IMR-90 (cell line): ENCODE measurements around the gene TRIM32. TPM values are rescaled to one million over a fixed set of nuclear protein-coding genes. Genes with fewer than 3 reads are reported as not detected.

ENCODE experiments used
- ATAC-seq: fragments of 200-7000 bp; cut with Tn5 transposase; 2 replicates; pipeline ENCODE4 v1.9.1; 2020; ENCODE audit warnings: low read depth, mild to moderate bottlenecking, moderate library complexity
- BruUV-seq: library from RNA; stranded (reverse); fragments of 400-500 nt; replicated peaks from 2 replicates; lab custom pipeline; 2021; lab: Mats Ljungman, UMichigan
- CTCF ChIA-PET: fragments of 300-600 bp; formaldehyde crosslinking; extraction: SDS; loops from one replicate; lab custom pipeline; 2021; ENCODE audit warnings: antibody characterized with exemption; lab: Yijun Ruan, JAX
- POLR2A ChIA-PET: fragments of 300-600 bp; sonication (Branson Sonifier 250); formaldehyde crosslinking; loops from one replicate; lab custom pipeline; 2022; ENCODE audit warnings: antibody characterized with exemption; ENCODE audit not compliant: unreplicated experiment; lab: Charles Lee
- DNase-seq: peaks from one replicate; pipeline ENCODE4 v3.0.0; 2013
- H2AFZ ChIP-seq: replicated peaks from 2 replicates; pipeline ENCODE3; 2013; ENCODE audit warnings: low read length, mild to moderate bottlenecking; ENCODE audit not compliant: poor library complexity
- H2AK5ac ChIP-seq: 2 replicates; pipeline ENCODE4 v1.6.1; 2013; ENCODE audit warnings: low read depth, low read length, inconsistent platforms
- H2AK9ac ChIP-seq: replicated peaks from 2 replicates; pipeline ENCODE3; 2013; ENCODE audit warnings: mild to moderate bottlenecking, low read depth, low read length, moderate library complexity; ENCODE audit not compliant: poor library complexity
- H2BK120ac ChIP-seq: 2 replicates; pipeline ENCODE4 v1.6.1; 2013; ENCODE audit warnings: low read depth, low read length, inconsistent platforms
- H2BK15ac ChIP-seq: 3 replicates; pipeline ENCODE4 v1.6.1; 2013; ENCODE audit warnings: low read depth, low read length, inconsistent platforms
- H2BK20ac ChIP-seq: 2 replicates; pipeline ENCODE4 v1.6.1; 2013; ENCODE audit warnings: low read depth, mild to moderate bottlenecking, inconsistent platforms, low read length, moderate library complexity
- H2BK5ac ChIP-seq: 2 replicates; pipeline ENCODE4 v1.6.1; 2013; ENCODE audit warnings: mild to moderate bottlenecking, low read depth, low read length, inconsistent platforms; ENCODE audit not compliant: poor library complexity, severe bottlenecking
- H3K14ac ChIP-seq: replicated peaks from 2 replicates; pipeline ENCODE4 v1.6.1; 2013; ENCODE audit warnings: low read depth, low read length, inconsistent platforms
- H3K18ac ChIP-seq: 2 replicates; pipeline ENCODE4 v1.6.1; 2013; ENCODE audit warnings: low read depth, low read length, control low read depth
- H3K23ac ChIP-seq: 2 replicates; pipeline ENCODE4 v1.6.1; 2013; ENCODE audit warnings: low read depth, low read length, inconsistent platforms
- H3K27ac ChIP-seq: 2 replicates; pipeline ENCODE4 v1.5.1; 2013; ENCODE audit warnings: mild to moderate bottlenecking, control low read depth, low read length; ENCODE audit not compliant: insufficient read depth
- H3K27me3 ChIP-seq: 2 replicates; pipeline ENCODE4 v1.6.1; 2013; ENCODE audit warnings: low read length; ENCODE audit not compliant: control insufficient read depth, insufficient read depth
- H3K36me3 ChIP-seq: 2 replicates; pipeline ENCODE4 v1.6.1; 2013; ENCODE audit warnings: low read length, mixed read lengths; ENCODE audit not compliant: control insufficient read depth, insufficient read depth
- H3K4ac ChIP-seq: 2 replicates; pipeline ENCODE4 v1.6.1; 2013; ENCODE audit warnings: low read depth, low read length, inconsistent platforms
- H3K4me1 ChIP-seq: 2 replicates; pipeline ENCODE4 v1.6.1; 2013; ENCODE audit warnings: low read length, mixed read lengths; ENCODE audit not compliant: control insufficient read depth, insufficient read depth
- H3K4me2 ChIP-seq: 2 replicates; pipeline ENCODE4 v1.6.1; 2013; ENCODE audit warnings: low read depth, mild to moderate bottlenecking, control low read depth, low read length, moderate library complexity
- H3K4me3 ChIP-seq: 2 replicates; pipeline ENCODE4 v1.5.1; 2013; ENCODE audit warnings: low read depth, mild to moderate bottlenecking, control low read depth, low read length, moderate library complexity; ENCODE audit not compliant: insufficient read depth
- H3K56ac ChIP-seq: 2 replicates; pipeline ENCODE4 v1.6.1; 2013; ENCODE audit warnings: low read length, inconsistent platforms; ENCODE audit not compliant: insufficient read depth; ENCODE audit errors: extremely low read depth
- H3K79me1 ChIP-seq, 2 experiments: 2 replicates each; pipeline ENCODE4 v1.6.1; 2013; ENCODE audit warnings: low read length in 2 of 2, inconsistent platforms in 1 of 2, low read depth in 1 of 2
- H3K9ac ChIP-seq: 2 replicates; pipeline ENCODE4 v1.6.1; 2013; ENCODE audit warnings: low read depth, low read length, control low read depth
- H3K9me1 ChIP-seq: 2 replicates; pipeline ENCODE4 v1.6.1; 2013; ENCODE audit warnings: low read length, inconsistent platforms; ENCODE audit not compliant: insufficient read depth
- H3K9me3 ChIP-seq: 2 replicates; pipeline ENCODE4 v1.6.1; 2013; ENCODE audit warnings: low read length; ENCODE audit not compliant: control insufficient read depth, insufficient read depth
- H4K20me1 ChIP-seq: 2 replicates; pipeline ENCODE4 v1.6.1; 2013; ENCODE audit warnings: low read length, inconsistent platforms; ENCODE audit not compliant: insufficient read depth
- H4K5ac ChIP-seq: 2 replicates; pipeline ENCODE4 v1.6.1; 2013; ENCODE audit warnings: mild to moderate bottlenecking, low read depth, low read length, control low read depth
- H4K8ac ChIP-seq, 2 experiments: 2 replicates each; pipeline ENCODE4 v1.6.1; 2013; ENCODE audit warnings: low read depth in 2 of 2, low read length in 2 of 2, control low read depth in 1 of 2, inconsistent platforms in 1 of 2
- H4K91ac ChIP-seq: 2 replicates; pipeline ENCODE4 v1.6.1; 2013; ENCODE audit warnings: low read depth, low read length, inconsistent platforms; ENCODE audit not compliant: insufficient read depth
- BHLHE40 ChIP-seq: fragments of 150-350 bp; IDR thresholded peaks from 2 replicates; pipeline ENCODE4 v1.6.1; 2016; ENCODE audit warnings: mild to moderate bottlenecking, low read depth, low read length
- CEBPB ChIP-seq: IDR thresholded peaks from 2 replicates; pipeline ENCODE4 v1.6.1; 2012; ENCODE audit warnings: low read depth, low read length, improper control_type of control experiment
- CHD1 ChIP-seq: IDR thresholded peaks from 2 replicates; pipeline ENCODE4 v1.6.1; 2012; ENCODE audit warnings: low read depth, low read length, improper control_type of control experiment
- MAZ ChIP-seq: IDR thresholded peaks from 2 replicates; pipeline ENCODE4 v1.6.1; 2012; ENCODE audit warnings: low read depth, mild to moderate bottlenecking, low read length, improper control_type of control experiment, moderate library complexity, borderline replicate concordance
- MXI1 ChIP-seq: IDR thresholded peaks from 2 replicates; pipeline ENCODE4 v1.6.1; 2012; ENCODE audit warnings: low read depth, mild to moderate bottlenecking, low read length, moderate library complexity, borderline replicate concordance
- NFE2L2 ChIP-seq: fragments of 150-350 bp; IDR thresholded peaks from 2 replicates; pipeline ENCODE4 v1.6.1; 2016; ENCODE audit warnings: low read depth, mild to moderate bottlenecking, low read length
- POLR2A ChIP-seq: IDR thresholded peaks from 2 replicates; pipeline ENCODE4 v1.6.1; 2012; ENCODE audit warnings: mild to moderate bottlenecking, low read depth, low read length
- RAD21 ChIP-seq: IDR thresholded peaks from 2 replicates; pipeline ENCODE4 v1.6.1; 2012; ENCODE audit warnings: low read length, improper control_type of control experiment
- RFX5 ChIP-seq: IDR thresholded peaks from 2 replicates; pipeline ENCODE4 v1.8.0; 2012; ENCODE audit warnings: low read depth, mild to moderate bottlenecking, low read length, moderate library complexity
- WGBS, 2 experiments: methylation state at CpG; one replicate each; pipeline versions ENCODE4 v1.1.5 to v1.1.7; 2013; ENCODE audit warnings: missing lambda C conversion rate in 2 of 2; ENCODE audit not compliant: insufficient read length in 1 of 2; ENCODE audit errors: extremely low coverage in 2 of 2; 5-methylcytosine and 5-hydroxymethylcytosine counted together
- dilution Hi-C: fragments of 300-500 bp; cut with HindIII; formaldehyde crosslinking; loops from one replicate; pipeline ENCODE4 v1.14.3; 2018; ENCODE audit warnings: low sequenced_read_pairs; ENCODE audit not compliant: unreplicated experiment
- in situ Hi-C: fragments of 300-500 bp; cut with MboI; formaldehyde crosslinking; loops from 3 replicates; pipeline ENCODE4 v1.14.3; 2019; ENCODE audit warnings: low sequenced_read_pairs, inconsistent platforms, mixed read lengths
- intact Hi-C: fragments of 100-400 bp; cut with micrococcal nuclease; formaldehyde crosslinking; loops from 2 replicates; pipeline ENCODE4 v1.10.0; 2022
- polyA plus RNA-seq, 3 experiments: library from polyadenylated mRNA; depleted of rRNA; stranded (reverse); fragments of >200 nt; gene quantifications; 2 replicates each; pipeline ENCODE4 v1.2.3, GENCODE V29; 2012; ENCODE audit warnings: low replicate concordance in 1 of 3
- total RNA-seq: library from RNA; depleted of rRNA; stranded (reverse); fragments of >200 nt; gene quantifications from 2 replicates; pipeline ENCODE4 v1.2.3, GENCODE V29; 2012
- TF ChIP-seq, protein P1 (sequence below): conservative IDR thresholded peaks from 2 replicates; pipeline ENCODE4 v1.5.1; 2012; ENCODE audit warnings: mild to moderate bottlenecking, low read depth, low read length, improper control_type of control experiment

The TRIM32 gene
- total and polyA plus RNA-seq, 2 of the 4 experiments (the other 2 are of a cell fraction): 12.8 to 31.0 TPM

DNA sequence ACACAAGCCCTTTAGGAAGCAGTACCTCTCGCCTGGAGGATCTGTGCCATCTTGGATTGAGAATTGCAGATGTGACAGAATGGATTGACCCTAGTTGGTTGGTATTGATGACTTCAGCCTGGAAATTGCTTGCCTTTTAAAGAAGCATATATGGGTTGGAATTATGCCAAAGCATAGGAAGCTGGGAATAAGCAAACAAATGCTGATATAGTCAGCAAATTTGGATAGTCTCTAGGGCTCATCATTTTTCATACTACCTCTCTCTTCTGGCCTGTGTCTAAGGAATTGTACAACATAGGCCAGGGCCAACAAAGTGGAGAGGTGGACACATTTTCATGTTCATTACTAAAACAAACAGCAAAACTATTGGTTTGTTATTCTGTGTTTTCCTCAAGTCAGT, 13.2 kb downstream of the TRIM32 start:
- no peak overlapping the region for H2AK9ac ChIP-seq
- H3K36me3 ChIP-seq: peaks cover 25% of the 10 kb centered on the region
- H3K18ac ChIP-seq: no peak overlapping the region
- no peak overlapping the region for H3K23ac ChIP-seq
- TF ChIP-seq BHLHE40: no peak
- no peak for TF ChIP-seq RAD21
- TF ChIP-seq POLR2A: no peak
- no peak for TF ChIP-seq MAZ
- TF ChIP-seq CEBPB: no peak
- no peak for TF ChIP-seq MXI1
- TF ChIP-seq CHD1: no peak
- TF ChIP-seq NFE2L2: no peak
- TF ChIP-seq RFX5: no peak
- TF ChIP-seq, protein P1, sequence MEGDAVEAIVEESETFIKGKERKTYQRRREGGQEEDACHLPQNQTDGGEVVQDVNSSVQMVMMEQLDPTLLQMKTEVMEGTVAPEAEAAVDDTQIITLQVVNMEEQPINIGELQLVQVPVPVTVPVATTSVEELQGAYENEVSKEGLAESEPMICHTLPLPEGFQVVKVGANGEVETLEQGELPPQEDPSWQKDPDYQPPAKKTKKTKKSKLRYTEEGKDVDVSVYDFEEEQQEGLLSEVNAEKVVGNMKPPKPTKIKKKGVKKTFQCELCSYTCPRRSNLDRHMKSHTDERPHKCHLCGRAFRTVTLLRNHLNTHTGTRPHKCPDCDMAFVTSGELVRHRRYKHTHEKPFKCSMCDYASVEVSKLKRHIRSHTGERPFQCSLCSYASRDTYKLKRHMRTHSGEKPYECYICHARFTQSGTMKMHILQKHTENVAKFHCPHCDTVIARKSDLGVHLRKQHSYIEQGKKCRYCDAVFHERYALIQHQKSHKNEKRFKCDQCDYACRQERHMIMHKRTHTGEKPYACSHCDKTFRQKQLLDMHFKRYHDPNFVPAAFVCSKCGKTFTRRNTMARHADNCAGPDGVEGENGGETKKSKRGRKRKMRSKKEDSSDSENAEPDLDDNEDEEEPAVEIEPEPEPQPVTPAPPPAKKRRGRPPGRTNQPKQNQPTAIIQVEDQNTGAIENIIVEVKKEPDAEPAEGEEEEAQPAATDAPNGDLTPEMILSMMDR: no peak
- peaks cover 31 to 61% of the 10 kb centered on the region in 2 experiments; a peak in 3 of 4 replicates for H3K79me1 ChIP-seq
- H2AK5ac ChIP-seq: no peak overlapping the region; the same call in 1 of the 2 replicates
- H3K4me3 ChIP-seq: no peak overlapping the region
- no peaks in the 10 kb centered on the region for H3K9me3 ChIP-seq
- H2BK20ac ChIP-seq: no peak overlapping the region
- no peak overlapping the region for H4K8ac ChIP-seq
- ChIA-PET POLR2A (no interaction called here), CTCF (no interaction called here)
- in situ Hi-C loops (no loop called here), dilution Hi-C loops (no loop called here), intact Hi-C loops (no loop called here)
- H3K4ac ChIP-seq: no peak overlapping the region
- H3K27ac ChIP-seq: no peak overlapping the region
- no peak overlapping the region for H2BK15ac ChIP-seq
- no CpG with 5 or more reads among the region's 1 CpG for WGBS, 2 experiments
- peaks cover 11% of the 10 kb centered on the region for H3K4me1 ChIP-seq
- H3K9ac ChIP-seq: no peak overlapping the region
- no peak overlapping the region for H3K56ac ChIP-seq
- DNase-seq (no peak), ATAC-seq (no peak)
- H2BK5ac ChIP-seq: no peak overlapping the region
- H2BK120ac ChIP-seq: no peak overlapping the region
- BruUV-seq: no TSS peak
- H2AFZ ChIP-seq: no peak overlapping the region
- no peak overlapping the region for H3K14ac ChIP-seq
- H4K91ac ChIP-seq: no peak overlapping the region
- H3K4me2 ChIP-seq: no peak overlapping the region
- no peak overlapping the region for H4K5ac ChIP-seq
- peaks cover 23% of the 10 kb centered on the region for H3K9me1 ChIP-seq
- H3K27me3 ChIP-seq: no peaks in the 10 kb centered on the region
- H4K20me1 ChIP-seq: peaks cover 59% of the 10 kb centered on the region
